HepG2 (cell line): ENCODE measurements around the gene PYGB. TPM values are rescaled to one million over a fixed set of nuclear protein-coding genes. Genes with fewer than 3 reads are reported as not detected.
A peak's percentile ranks its signal among the peaks of the same experiment; 100 is the strongest.

Experiments
- EHMT2 ChIP-seq: fragments of 200-600 bp; sonication (generic); IDR thresholded peaks from 2 replicates; pipeline ENCODE4 v1.7.0; 2017; ENCODE audit warnings: antibody characterized with exemption, low read depth, low read length, borderline replicate concordance
- FIP1L1 ChIP-seq: fragments of 200-400 bp; formaldehyde crosslinking; IDR thresholded peaks from 2 replicates; pipeline ENCODE4 v1.6.1; 2018; ENCODE audit warnings: low read depth, mild to moderate bottlenecking, low read length, moderate library complexity, borderline replicate concordance; ENCODE audit not compliant: insufficient read depth
- KDM1A ChIP-seq: IDR thresholded peaks from 2 replicates; pipeline ENCODE4 v1.6.1; 2016; ENCODE audit warnings: missing compliant biosample characterization
- RAD51 ChIP-seq: fragments of 450-650 bp; IDR thresholded peaks from 2 replicates; pipeline ENCODE4 v1.6.1; 2016; ENCODE audit warnings: borderline replicate concordance
- SMYD3 ChIP-seq: sonication (generic); formaldehyde crosslinking; IDR thresholded peaks from 2 replicates; pipeline ENCODE4 v1.8.1; 2023; ENCODE audit warnings: mild to moderate bottlenecking, missing genetic modification reagents
- XRCC5 ChIP-seq: fragments of 200-400 bp; formaldehyde crosslinking; optimal IDR thresholded peaks from 2 replicates; pipeline ENCODE3; 2017; ENCODE audit warnings: mild to moderate bottlenecking, low read length
- ZFP82 ChIP-seq: sonication (generic); formaldehyde crosslinking; IDR thresholded peaks from 2 replicates; pipeline ENCODE4 v1.5.1; 2020; ENCODE audit warnings: mild to moderate bottlenecking, missing genetic modification reagents, borderline replicate concordance
- ZIK1 ChIP-seq: sonication (generic); formaldehyde crosslinking; IDR thresholded peaks from 2 replicates; pipeline ENCODE4 v1.5.0; 2020; ENCODE audit warnings: mild to moderate bottlenecking, low read depth, missing genetic modification reagents, borderline replicate concordance
- ZNF383 ChIP-seq: sonication (generic); formaldehyde crosslinking; IDR thresholded peaks from 2 replicates; pipeline ENCODE4 v1.4.0; 2020; ENCODE audit warnings: missing genetic modification reagents, mild to moderate bottlenecking, borderline replicate concordance
- ZNF556 ChIP-seq: sonication (generic); formaldehyde crosslinking; IDR thresholded peaks from 2 replicates; pipeline ENCODE4 v1.4.0; 2020; ENCODE audit warnings: mild to moderate bottlenecking, missing genetic modification reagents, borderline replicate concordance
- ZNF598 ChIP-seq: sonication (generic); formaldehyde crosslinking; IDR thresholded peaks from 2 replicates; pipeline ENCODE4 v1.5.1; 2020; ENCODE audit warnings: mild to moderate bottlenecking, missing genetic modification reagents, borderline replicate concordance
- ZNF670 ChIP-seq: sonication (generic); formaldehyde crosslinking; IDR thresholded peaks from 2 replicates; pipeline ENCODE4 v1.8.0; 2022; ENCODE audit warnings: mild to moderate bottlenecking, missing genetic modification reagents, borderline replicate concordance
- polyA plus RNA-seq, 8 experiments: library from polyadenylated mRNA; depleted of rRNA in 3 of 8; stranded (reverse) in 7 of 8; unstranded in 1 of 8; fragments of >200 nt; fragmentation: Illumina TruSeq in 4 of 8; extraction: Trizol in 4 of 8; gene quantifications; 2 replicates each; pipeline versions ENCODE4 v1.2.1 to v1.2.3, GENCODE V29; 2011 to 2016; ENCODE audit warnings: low read depth in 4 of 8, missing spikeins in 1 of 8, mixed read lengths in 1 of 8; ENCODE audit not compliant: insufficient read depth in 1 of 8
- total RNA-seq, 5 experiments: library from RNA; depleted of rRNA; stranded (reverse); fragments of >200 nt; fragmentation: Illumina TruSeq; extraction: Trizol; gene quantifications; 2 replicates each; pipeline ENCODE4 v1.2.3, GENCODE V29; 2016; ENCODE audit warnings: low read depth in 1 of 5
- TF ChIP-seq, protein P1 (sequence below): sonication (generic); formaldehyde crosslinking; IDR thresholded peaks from 2 replicates; pipeline ENCODE4 v1.5.1; 2020; ENCODE audit warnings: missing genetic modification reagents, mild to moderate bottlenecking, borderline replicate concordance
- TF ChIP-seq, protein P2 (sequence below): sonication (generic); formaldehyde crosslinking; IDR thresholded peaks from 2 replicates; pipeline ENCODE4 v1.4.0; 2020; ENCODE audit warnings: missing genetic modification reagents
- TF ChIP-seq, protein P3 (sequence below): sonication (generic); formaldehyde crosslinking; IDR thresholded peaks from 2 replicates; pipeline ENCODE4 v1.5.1; 2020; ENCODE audit warnings: missing genetic modification reagents, mild to moderate bottlenecking, borderline replicate concordance
- TF ChIP-seq, protein P4 (sequence below): sonication (generic); formaldehyde crosslinking; IDR thresholded peaks from 2 replicates; pipeline ENCODE4 v1.4.0; 2020; ENCODE audit warnings: missing genetic modification reagents, mild to moderate bottlenecking, borderline replicate concordance

The PYGB gene
- total and polyA plus RNA-seq, 2 of the 13 experiments (the other 11 are each of a cell fraction or from before 2014, with no cell fraction given): 24.2 to 86.3 TPM

DNA sequence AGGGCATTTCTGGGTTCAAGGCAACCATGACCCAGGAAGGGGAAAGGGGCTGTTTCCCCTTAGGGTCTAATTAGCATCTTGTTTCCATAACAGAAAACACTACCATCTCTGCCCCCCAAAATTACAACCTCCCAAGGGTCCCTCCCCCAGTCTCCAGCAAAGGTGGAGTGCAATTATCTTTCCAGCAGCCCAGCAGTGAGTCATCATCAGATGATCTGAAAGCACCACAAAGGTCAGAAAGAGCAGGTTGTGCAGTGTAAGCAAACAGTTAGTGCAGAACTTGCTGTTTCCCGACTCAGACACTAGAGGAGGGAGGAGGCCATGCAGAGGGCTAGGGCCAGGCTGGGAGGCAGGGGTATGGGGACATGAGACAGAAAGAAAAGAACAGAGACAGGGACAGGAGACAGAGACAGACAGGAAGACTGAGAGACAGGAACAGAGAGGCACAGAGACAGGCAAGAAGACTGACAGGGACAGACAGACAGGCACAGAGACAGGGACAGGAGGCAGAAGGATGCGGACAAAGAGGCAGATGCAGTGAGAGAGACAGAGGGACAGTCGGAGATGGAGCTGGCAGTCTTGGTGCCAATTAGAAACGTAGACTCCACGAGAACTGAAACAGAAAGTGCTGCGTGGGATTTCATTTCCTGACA is 62.5 kb downstream of the PYGB start (continued):
- TF ChIP-seq, protein P1, sequence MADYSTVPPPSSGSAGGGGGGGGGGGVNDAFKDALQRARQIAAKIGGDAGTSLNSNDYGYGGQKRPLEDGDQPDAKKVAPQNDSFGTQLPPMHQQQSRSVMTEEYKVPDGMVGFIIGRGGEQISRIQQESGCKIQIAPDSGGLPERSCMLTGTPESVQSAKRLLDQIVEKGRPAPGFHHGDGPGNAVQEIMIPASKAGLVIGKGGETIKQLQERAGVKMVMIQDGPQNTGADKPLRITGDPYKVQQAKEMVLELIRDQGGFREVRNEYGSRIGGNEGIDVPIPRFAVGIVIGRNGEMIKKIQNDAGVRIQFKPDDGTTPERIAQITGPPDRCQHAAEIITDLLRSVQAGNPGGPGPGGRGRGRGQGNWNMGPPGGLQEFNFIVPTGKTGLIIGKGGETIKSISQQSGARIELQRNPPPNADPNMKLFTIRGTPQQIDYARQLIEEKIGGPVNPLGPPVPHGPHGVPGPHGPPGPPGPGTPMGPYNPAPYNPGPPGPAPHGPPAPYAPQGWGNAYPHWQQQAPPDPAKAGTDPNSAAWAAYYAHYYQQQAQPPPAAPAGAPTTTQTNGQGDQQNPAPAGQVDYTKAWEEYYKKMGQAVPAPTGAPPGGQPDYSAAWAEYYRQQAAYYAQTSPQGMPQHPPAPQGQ (CRISPR knock-in tag): 0 out of 2 replicates have a peak, but pooled peaks have one; percentile 89
- TF ChIP-seq ZFP82 (no peak), KDM1A (peak; percentile 85; the same call in 1 of the 2 replicates), ZNF670 (no peak), XRCC5 (peak; percentile 98), ZNF383 (CRISPR knock-in tag) (no peak), EHMT2 (no peak), ZNF598 (no peak), ZNF556 (peak; percentile 71; the same call in 1 of the 2 replicates), ZIK1 (no peak), FIP1L1 (no peak), RAD51 (no peak), SMYD3 (CRISPR knock-in tag) (no peak)
- TF ChIP-seq, protein P2, sequence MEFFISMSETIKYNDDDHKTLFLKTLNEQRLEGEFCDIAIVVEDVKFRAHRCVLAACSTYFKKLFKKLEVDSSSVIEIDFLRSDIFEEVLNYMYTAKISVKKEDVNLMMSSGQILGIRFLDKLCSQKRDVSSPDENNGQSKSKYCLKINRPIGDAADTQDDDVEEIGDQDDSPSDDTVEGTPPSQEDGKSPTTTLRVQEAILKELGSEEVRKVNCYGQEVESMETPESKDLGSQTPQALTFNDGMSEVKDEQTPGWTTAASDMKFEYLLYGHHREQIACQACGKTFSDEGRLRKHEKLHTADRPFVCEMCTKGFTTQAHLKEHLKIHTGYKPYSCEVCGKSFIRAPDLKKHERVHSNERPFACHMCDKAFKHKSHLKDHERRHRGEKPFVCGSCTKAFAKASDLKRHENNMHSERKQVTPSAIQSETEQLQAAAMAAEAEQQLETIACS (CRISPR knock-in tag): no peak
- TF ChIP-seq, protein P3, sequence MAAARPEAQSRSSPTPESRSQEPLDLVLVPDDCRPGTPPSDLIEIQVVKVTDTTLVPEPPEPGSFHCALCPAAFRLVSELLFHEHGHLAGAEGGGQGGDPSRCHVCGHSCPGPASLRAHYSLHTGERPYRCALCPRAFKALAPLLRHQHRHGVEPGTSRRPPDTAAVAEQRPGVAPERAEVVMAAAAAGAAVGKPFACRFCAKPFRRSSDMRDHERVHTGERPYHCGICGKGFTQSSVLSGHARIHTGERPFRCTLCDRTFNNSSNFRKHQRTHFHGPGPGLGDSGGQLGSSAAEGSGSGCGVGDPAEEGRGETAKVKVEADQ: no peak
- TF ChIP-seq, protein P4, sequence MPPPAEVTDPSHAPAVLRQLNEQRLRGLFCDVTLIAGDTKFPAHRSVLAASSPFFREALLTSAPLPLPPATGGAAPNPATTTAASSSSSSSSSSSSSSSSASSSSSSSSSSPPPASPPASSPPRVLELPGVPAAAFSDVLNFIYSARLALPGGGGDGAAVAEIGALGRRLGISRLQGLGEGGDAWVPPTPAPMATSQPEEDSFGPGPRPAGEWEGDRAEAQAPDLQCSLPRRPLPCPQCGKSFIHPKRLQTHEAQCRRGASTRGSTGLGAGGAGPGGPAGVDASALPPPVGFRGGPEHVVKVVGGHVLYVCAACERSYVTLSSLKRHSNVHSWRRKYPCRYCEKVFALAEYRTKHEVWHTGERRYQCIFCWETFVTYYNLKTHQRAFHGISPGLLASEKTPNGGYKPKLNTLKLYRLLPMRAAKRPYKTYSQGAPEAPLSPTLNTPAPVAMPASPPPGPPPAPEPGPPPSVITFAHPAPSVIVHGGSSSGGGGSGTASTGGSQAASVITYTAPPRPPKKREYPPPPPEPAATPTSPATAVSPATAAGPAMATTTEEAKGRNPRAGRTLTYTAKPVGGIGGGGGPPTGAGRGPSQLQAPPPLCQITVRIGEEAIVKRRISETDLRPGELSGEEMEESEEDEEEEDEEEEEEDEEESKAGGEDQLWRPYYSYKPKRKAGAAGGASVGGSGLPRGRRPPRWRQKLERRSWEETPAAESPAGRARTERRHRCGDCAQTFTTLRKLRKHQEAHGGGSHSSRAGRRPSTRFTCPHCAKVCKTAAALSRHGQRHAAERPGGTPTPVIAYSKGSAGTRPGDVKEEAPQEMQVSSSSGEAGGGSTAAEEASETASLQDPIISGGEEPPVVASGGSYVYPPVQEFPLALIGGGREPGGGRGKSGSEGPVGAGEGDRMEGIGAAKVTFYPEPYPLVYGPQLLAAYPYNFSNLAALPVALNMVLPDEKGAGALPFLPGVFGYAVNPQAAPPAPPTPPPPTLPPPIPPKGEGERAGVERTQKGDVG (CRISPR knock-in tag): no peak
